NT2/D1 (cell line): Measurements from ENCODE around the gene PHRF1.

Source experiments
- SUZ12 ChIP-seq: IDR thresholded peaks from 2 replicates; pipeline ENCODE4 v1.6.1; 2011; ENCODE audit not compliant: insufficient read length, insufficient read depth; ENCODE audit errors: extremely low read depth
- YY1 ChIP-seq: IDR thresholded peaks from 2 replicates; pipeline ENCODE4 v1.6.1; 2011; ENCODE audit not compliant: insufficient read length, insufficient read depth
- ZNF274 ChIP-seq: IDR thresholded peaks from 2 replicates; pipeline ENCODE4 v1.6.1; 2011; ENCODE audit warnings: mild to moderate bottlenecking, low read depth, low read length

GRCh38 chr11:563066-563811 lies 13.0 kb upstream of the PHRF1 start:
- TF ChIP-seq YY1 (no peak), ZNF274 (no peak), SUZ12 (no peak)
